Measurements from ENCODE around the gene BCL2L14.

BCL2L14 gene

GRCh38 chr12:12086362-12086761, 15.6 kb downstream of the BCL2L14 start:
- H3K4me3 ChIP-seq (ENCODE audit: insufficient read length, low read depth) = no peak overlapping the region
- no peaks in the 10 kb centered on the region for H3K27me3 ChIP-seq (ENCODE audit: insufficient read depth, insufficient read length)
- no peak for DNase-seq (ENCODE audit: low read depth, low spot score)
- H3K9ac ChIP-seq (ENCODE audit: insufficient read length, low read depth) = peak overlapping the region; percentile 21
- H3K4me1 ChIP-seq (ENCODE audit: insufficient read depth, insufficient read length) = peaks cover 10% of the 10 kb centered on the region
- H3K9me3 ChIP-seq (ENCODE audit: insufficient read depth, low read length) = no peaks in the 10 kb centered on the region
- no peaks in the 10 kb centered on the region for H3K36me3 ChIP-seq (ENCODE audit: insufficient read depth, insufficient read length, low read length)
- no peak for TF ChIP-seq SUZ12 (IDR thresholded peaks at IDR 0.05; ENCODE audit: extremely low read depth, insufficient read depth, insufficient read length)
- TF ChIP-seq YY1 (IDR thresholded peaks at IDR 0.05; ENCODE audit: insufficient read depth, insufficient read length) = no peak
- no peak for TF ChIP-seq ZNF274 (IDR thresholded peaks at IDR 0.05; ENCODE audit: low read depth, low read length)

DNA sequence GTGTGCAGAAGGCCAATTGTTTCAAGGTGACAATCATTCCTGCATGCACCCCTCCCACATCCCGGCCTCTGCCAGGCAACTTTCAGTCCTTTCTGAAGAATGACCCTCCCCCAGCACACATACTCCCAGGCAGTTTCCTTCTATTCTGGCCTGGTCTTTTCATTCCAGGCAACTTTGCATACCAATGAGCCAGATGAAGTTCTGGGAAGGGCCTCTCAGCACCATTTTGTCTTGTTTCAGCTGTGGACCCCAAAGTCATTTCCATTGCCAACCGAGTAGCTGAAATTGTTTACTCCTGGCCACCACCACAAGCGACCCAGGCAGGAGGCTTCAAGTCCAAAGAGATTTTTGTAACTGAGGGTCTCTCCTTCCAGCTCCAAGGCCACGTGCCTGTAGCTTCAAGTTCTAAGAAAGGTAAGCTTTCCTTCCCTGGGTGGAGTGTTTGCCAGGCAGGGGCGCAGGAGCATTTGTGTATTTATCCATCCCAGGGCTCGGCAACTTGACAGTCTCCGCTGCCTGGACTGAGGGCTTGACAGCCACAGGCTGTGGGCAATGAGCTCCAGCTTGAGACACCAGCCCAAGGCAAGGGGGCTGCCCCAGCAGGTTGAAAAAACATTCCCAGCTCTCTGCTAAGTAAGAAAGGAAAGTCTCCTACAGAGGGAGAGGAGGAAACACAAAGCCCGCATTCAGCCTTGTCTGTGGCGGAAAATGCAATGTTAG, 16.4 kb downstream of the BCL2L14 start:
- no peaks in the 10 kb centered on the region for H3K9me3 ChIP-seq (ENCODE audit: insufficient read depth, low read length)
- H3K9ac ChIP-seq (ENCODE audit: insufficient read length, low read depth) = peak overlapping the region; percentile 43
- no peaks in the 10 kb centered on the region for H3K27me3 ChIP-seq (ENCODE audit: insufficient read depth, insufficient read length)
- peak overlapping the region; percentile 21 for H3K4me3 ChIP-seq (ENCODE audit: insufficient read length, low read depth)
- TF ChIP-seq YY1 (IDR thresholded peaks at IDR 0.05; ENCODE audit: insufficient read depth, insufficient read length) = peak; percentile 45
- no peak for TF ChIP-seq ZNF274 (IDR thresholded peaks at IDR 0.05; ENCODE audit: low read depth, low read length)
- no peak for TF ChIP-seq SUZ12 (IDR thresholded peaks at IDR 0.05; ENCODE audit: extremely low read depth, insufficient read depth, insufficient read length)
- H3K4me1 ChIP-seq (ENCODE audit: insufficient read depth, insufficient read length) = peaks cover 10% of the 10 kb centered on the region
- no peaks in the 10 kb centered on the region for H3K36me3 ChIP-seq (ENCODE audit: insufficient read depth, insufficient read length, low read length)
- DNase-seq (ENCODE audit: low read depth, low spot score) = peak; percentile 96

GRCh38 chr12:12087693-12088034, 16.9 kb downstream of the BCL2L14 start:
- no peaks in the 10 kb centered on the region for H3K36me3 ChIP-seq (ENCODE audit: insufficient read depth, insufficient read length, low read length)
- no peak for DNase-seq (ENCODE audit: low read depth, low spot score)
- H3K4me1 ChIP-seq (ENCODE audit: insufficient read depth, insufficient read length) = peaks cover 15% of the 10 kb centered on the region
- TF ChIP-seq SUZ12 (IDR thresholded peaks at IDR 0.05; ENCODE audit: extremely low read depth, insufficient read depth, insufficient read length) = no peak
- TF ChIP-seq ZNF274 (IDR thresholded peaks at IDR 0.05; ENCODE audit: low read depth, low read length) = no peak
- no peak for TF ChIP-seq YY1 (IDR thresholded peaks at IDR 0.05; ENCODE audit: insufficient read depth, insufficient read length)
- H3K27me3 ChIP-seq (ENCODE audit: insufficient read depth, insufficient read length) = no peaks in the 10 kb centered on the region
- H3K9ac ChIP-seq (ENCODE audit: insufficient read length, low read depth) = peak overlapping the region; percentile 43
- no peaks in the 10 kb centered on the region for H3K9me3 ChIP-seq (ENCODE audit: insufficient read depth, low read length)
- H3K4me3 ChIP-seq (ENCODE audit: insufficient read length, low read depth) = peak overlapping the region; percentile 21

DNA sequence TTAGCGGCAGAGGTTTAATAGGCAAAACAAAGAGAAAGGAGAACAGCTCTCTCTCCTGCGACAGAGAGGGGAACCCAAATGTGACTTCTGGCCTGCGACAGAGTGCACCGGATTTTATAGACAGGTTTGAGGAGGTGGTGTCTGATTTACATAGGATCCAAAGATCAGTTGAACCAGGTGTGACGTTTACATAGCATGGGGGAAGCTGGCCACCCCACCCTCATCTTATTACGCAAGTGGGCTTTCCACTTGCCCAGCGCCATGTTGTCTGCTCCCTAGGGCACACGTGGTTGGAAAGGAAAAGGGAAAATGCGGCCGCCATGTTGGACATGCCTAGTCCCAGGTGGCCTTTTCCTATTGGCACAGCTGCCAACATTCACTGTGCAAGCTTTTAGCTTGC, 17.4 kb downstream of the BCL2L14 start:
- H3K9me3 ChIP-seq (ENCODE audit: insufficient read depth, low read length) = no peaks in the 10 kb centered on the region
- no peak for TF ChIP-seq SUZ12 (IDR thresholded peaks at IDR 0.05; ENCODE audit: extremely low read depth, insufficient read depth, insufficient read length)
- TF ChIP-seq ZNF274 (IDR thresholded peaks at IDR 0.05; ENCODE audit: low read depth, low read length) = no peak
- no peak for TF ChIP-seq YY1 (IDR thresholded peaks at IDR 0.05; ENCODE audit: insufficient read depth, insufficient read length)
- H3K36me3 ChIP-seq (ENCODE audit: insufficient read depth, insufficient read length, low read length) = no peaks in the 10 kb centered on the region
- no peak for DNase-seq (ENCODE audit: low read depth, low spot score)
- no peak overlapping the region for H3K9ac ChIP-seq (ENCODE audit: insufficient read length, low read depth)
- H3K4me3 ChIP-seq (ENCODE audit: insufficient read length, low read depth) = no peak overlapping the region
- H3K27me3 ChIP-seq (ENCODE audit: insufficient read depth, insufficient read length) = no peaks in the 10 kb centered on the region
- H3K4me1 ChIP-seq (ENCODE audit: insufficient read depth, insufficient read length) = peaks cover 15% of the 10 kb centered on the region

DNA sequence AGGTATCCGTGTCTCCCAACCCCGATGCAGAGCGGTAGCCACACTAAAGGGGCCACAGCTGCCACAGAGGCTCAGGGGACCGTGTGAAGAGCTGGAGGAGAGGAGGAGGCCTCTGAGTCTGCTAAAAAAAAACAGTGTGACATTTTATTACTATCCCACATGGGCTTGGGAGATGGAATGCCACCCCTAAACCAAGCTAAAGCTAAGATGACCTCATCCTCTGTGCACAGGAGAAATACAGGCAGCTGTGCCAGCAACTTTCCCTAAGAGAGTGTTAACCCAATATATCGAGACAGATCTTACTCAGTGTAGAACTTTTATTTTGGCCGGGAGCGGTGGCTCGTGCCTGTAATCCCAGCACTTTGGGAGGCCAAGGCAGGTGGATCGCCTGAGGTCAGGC, 18.0 kb downstream of the BCL2L14 start:
- Histone ChIP-seq H3K4me3 (ENCODE audit: insufficient read length, low read depth) (no peak overlapping the region), H3K9ac (ENCODE audit: insufficient read length, low read depth) (no peak overlapping the region), H3K36me3 (ENCODE audit: insufficient read depth, insufficient read length, low read length) (no peaks in the 10 kb centered on the region), H3K9me3 (ENCODE audit: insufficient read depth, low read length) (no peaks in the 10 kb centered on the region), H3K4me1 (ENCODE audit: insufficient read depth, insufficient read length) (peaks cover 15% of the 10 kb centered on the region), H3K27me3 (ENCODE audit: insufficient read depth, insufficient read length) (no peaks in the 10 kb centered on the region)
- no peak for TF ChIP-seq YY1 (IDR thresholded peaks at IDR 0.05; ENCODE audit: insufficient read depth, insufficient read length)
- TF ChIP-seq ZNF274 (IDR thresholded peaks at IDR 0.05; ENCODE audit: low read depth, low read length) = no peak
- no peak for TF ChIP-seq SUZ12 (IDR thresholded peaks at IDR 0.05; ENCODE audit: extremely low read depth, insufficient read depth, insufficient read length)
- DNase-seq (ENCODE audit: low read depth, low spot score) = no peak

- Histone ChIP-seq H3K4me3 (ENCODE audit: insufficient read length, low read depth) (no peak overlapping the region), H3K36me3 (ENCODE audit: insufficient read depth, insufficient read length, low read length) (peaks cover 7% of the 10 kb centered on the region), H3K27me3 (ENCODE audit: insufficient read depth, insufficient read length) (no peaks in the 10 kb centered on the region), H3K4me1 (ENCODE audit: insufficient read depth, insufficient read length) (peaks cover 15% of the 10 kb centered on the region), H3K9ac (ENCODE audit: insufficient read length, low read depth) (no peak overlapping the region), H3K9me3 (ENCODE audit: insufficient read depth, low read length) (no peaks in the 10 kb centered on the region)
- TF ChIP-seq ZNF274 (IDR thresholded peaks at IDR 0.05; ENCODE audit: low read depth, low read length) = no peak
- no peak for TF ChIP-seq YY1 (IDR thresholded peaks at IDR 0.05; ENCODE audit: insufficient read depth, insufficient read length)
- no peak for TF ChIP-seq SUZ12 (IDR thresholded peaks at IDR 0.05; ENCODE audit: extremely low read depth, insufficient read depth, insufficient read length)
- no peak for DNase-seq (ENCODE audit: low read depth, low spot score)
These were observed 20.3 kb downstream of the BCL2L14 start for GRCh38 chr12:12091071-12091470.

GRCh38 chr12:12091977-12092663, 21.4 kb downstream of the BCL2L14 start:
- H3K27me3 ChIP-seq (ENCODE audit: insufficient read depth, insufficient read length) = no peaks in the 10 kb centered on the region
- TF ChIP-seq ZNF274 (IDR thresholded peaks at IDR 0.05; ENCODE audit: low read depth, low read length) = no peak
- TF ChIP-seq SUZ12 (IDR thresholded peaks at IDR 0.05; ENCODE audit: extremely low read depth, insufficient read depth, insufficient read length) = no peak
- TF ChIP-seq YY1 (IDR thresholded peaks at IDR 0.05; ENCODE audit: insufficient read depth, insufficient read length) = no peak
- no peak overlapping the region for H3K9ac ChIP-seq (ENCODE audit: insufficient read length, low read depth)
- H3K4me3 ChIP-seq (ENCODE audit: insufficient read length, low read depth) = no peak overlapping the region
- peaks cover 7% of the 10 kb centered on the region for H3K36me3 ChIP-seq (ENCODE audit: insufficient read depth, insufficient read length, low read length)
- no peak for DNase-seq (ENCODE audit: low read depth, low spot score)
- H3K4me1 ChIP-seq (ENCODE audit: insufficient read depth, insufficient read length) = peaks cover 15% of the 10 kb centered on the region
- no peaks in the 10 kb centered on the region for H3K9me3 ChIP-seq (ENCODE audit: insufficient read depth, low read length)
